ENCODE results near the gene MAGI1.

Gene MAGI1

DNA sequence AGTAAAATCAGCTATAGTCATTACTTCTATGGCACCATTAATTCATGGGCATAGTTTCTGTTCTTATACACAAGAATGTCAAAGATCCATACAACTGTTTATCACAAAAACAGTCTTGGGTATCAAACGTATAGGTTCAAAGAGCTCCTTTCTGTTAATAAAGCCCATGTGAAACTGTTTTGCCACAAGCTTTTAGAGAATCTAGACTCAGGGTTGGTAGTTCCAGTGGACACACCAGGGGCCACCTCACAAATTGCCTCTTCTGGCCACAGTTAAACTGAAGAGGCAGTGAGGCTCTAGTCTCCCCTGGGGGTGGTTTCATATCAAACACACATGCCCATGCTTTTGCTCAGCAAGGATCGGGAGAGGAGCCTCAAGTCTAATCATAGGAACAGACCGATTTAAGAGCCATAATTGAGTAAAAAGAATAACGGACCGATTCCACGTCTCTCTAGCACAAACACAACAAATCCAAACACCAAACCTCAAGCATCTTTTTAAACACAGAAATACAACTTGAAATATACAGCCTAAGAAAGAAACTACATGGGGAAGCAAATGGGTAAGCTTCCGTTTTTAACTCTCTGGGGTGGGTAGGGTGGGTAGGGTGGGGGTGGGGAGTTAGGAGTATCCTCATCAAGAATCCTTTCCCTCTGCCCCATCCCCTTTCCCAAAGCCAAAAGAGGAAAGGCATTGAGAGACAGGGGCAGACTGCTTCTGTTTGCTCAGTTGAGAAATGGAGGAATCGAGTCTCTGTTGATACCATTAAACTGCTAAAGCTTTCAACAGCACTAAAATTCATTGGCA is 443.3 kb downstream of the MAGI1 start:
- DNase-seq (ENCODE audit: low read depth in 3 of 3) = no peak

DNA sequence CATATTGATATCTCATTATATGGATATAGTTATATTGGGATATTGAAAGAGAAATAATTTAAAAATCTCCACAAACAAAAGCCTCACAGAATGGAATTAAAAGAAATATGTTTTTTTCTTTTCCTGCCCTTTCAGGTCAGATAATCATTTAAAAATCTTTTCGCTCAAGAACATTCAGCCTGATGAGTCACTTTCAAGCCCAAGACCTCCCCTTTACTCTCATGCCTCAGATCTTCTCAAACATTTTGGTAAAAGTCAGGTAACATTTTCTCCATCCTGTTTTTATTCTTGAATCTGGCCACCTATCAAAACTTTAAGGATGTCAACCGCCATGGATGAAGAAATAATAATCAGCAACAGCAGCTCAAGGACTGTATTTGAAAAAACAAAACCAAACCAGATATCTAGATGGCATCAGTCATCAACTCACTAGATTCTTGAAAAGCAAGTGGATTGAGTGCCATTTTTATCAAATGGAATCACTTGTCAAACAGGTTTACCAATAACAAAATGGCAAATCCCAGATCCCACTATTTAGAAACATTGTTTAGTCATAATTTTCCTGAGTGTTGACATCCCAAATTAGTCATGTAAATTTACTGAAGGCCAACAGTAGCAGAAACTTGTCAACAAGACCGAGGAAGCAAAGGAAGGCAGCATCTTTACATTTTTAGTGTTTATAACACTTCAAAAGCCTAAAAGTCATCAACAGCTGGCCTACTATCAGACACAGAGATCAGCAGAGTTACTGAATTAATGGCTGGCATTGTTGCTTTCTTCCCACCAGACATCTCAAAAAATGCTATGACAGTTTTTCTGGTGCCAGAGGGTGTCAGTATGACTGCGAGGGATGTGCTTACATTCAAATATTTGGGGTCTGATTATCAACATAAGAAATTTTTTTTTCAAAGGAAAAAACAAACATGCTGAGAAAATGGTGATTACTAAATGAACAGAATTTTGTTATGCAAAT is 444.7 kb downstream of the MAGI1 start:
- no peak for DNase-seq (ENCODE audit: low read depth in 3 of 3)

DNA sequence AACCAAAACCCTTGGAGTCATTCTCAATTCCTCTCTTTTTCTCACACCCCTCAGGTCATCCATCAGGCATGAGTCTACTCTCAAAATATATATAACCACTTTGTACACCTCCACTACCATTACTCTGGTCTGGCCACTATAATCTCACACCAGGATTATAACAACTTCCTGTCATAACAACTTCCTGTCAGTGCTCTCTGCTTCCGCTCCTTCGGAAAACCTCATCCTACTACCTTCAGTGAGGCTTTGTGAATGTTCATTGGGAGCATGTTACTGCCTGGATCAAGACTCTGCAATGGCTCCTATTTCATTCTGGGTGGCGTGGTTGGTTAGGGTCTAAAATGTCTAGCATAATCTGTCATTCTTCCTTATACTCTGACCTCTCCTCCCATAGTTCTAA is 447.4 kb downstream of the MAGI1 start:
- no peak for DNase-seq (ENCODE audit: low read depth in 3 of 3)

DNA sequence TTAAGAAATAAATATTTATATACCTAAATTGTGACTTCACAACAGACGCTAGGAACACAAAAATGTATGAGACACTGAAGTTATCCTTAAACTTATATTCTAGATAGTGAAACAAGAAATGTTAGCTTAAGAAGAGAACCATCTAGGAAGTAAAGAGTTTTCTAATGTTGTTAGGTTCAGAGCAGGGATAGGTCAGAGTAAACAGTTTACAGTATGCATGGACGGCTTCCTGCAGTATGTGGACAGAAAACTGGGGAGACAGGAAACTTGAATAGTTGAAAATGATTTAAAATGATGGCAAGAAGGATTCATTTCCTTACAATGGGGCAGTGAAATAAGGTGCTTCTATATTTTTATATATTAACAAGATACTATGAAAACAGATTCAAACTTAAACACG is 449.8 kb downstream of the MAGI1 start:
- DNase-seq (ENCODE audit: low read depth in 3 of 3) = no peak

DNA sequence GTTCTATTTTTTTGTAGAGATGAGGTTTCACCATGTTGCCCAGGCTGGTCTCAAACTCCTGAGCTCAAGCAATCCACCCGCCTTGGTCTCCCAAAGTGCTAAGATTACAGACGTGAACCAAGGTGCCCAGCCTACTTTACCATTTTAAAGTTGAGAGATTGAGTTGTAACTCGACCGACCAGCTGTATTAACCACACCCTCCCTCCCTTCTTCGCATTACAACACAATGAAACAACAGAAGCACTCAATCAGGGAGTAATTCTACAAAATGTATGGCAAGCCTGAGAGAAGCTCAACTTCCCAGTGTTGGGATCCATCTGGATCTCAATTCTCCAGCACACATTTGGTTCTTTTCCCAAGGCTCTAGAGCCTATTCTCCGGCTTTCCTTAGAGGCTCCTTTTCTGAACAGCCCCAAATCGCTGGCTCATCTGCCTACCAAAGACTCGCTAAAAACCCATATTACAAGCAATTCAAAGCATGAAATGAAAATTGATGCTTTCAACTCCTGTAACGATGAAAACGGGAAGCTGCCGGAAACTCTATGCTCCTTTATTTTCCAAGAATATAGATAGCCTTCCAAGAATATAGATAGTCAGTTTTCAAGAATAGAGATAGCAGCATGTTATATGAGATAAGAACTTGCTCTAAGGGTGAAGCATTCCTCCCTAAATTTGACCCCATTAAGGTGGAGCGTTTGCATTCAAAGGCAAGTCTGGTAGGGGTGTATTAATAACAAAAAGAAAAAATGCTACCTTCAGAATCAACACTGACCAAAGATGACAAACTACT is 450.9 kb downstream of the MAGI1 start:
- DNase-seq (ENCODE audit: low read depth in 3 of 3) = no peak

DNA sequence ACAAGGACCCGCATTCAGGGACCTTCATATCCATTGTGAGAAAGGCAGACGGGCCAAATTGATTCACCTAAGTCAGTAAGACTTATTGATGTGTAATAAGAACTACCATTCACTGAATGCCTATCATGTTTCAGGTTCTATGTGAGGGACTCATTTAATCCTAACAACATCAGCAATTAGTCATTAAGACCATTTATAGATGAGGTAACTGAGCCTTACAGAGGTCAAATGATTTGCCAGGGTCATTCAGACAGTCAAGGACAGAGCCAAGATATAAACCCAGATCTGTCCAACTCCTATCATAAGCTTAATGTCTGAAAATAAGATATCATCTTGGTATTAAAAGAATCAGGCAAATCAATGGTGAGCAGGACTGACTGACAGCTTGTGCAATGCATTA is 453.8 kb downstream of the MAGI1 start:
- no peak for DNase-seq (ENCODE audit: low read depth in 3 of 3)

DNA sequence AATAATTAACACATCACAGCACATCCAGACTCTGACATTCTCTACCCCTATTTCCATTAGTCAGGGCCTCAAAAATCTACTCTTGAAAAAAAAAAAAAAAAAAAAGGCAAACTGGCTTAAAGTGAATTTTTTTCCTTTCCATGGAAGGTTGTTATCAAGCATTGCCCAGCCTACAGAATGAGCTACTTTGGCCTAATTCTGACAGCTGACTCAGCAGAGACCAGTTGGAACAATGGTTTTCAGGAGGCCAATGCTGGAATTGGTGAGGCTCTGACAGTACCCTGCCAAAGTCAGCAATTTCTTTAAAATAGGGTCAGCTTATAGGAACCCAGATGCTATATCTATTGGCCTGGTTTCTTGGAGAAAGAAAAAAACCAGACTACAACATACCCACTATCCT is 454.7 kb downstream of the MAGI1 start:
- DNase-seq (ENCODE audit: low read depth in 3 of 3) = no peak

DNA sequence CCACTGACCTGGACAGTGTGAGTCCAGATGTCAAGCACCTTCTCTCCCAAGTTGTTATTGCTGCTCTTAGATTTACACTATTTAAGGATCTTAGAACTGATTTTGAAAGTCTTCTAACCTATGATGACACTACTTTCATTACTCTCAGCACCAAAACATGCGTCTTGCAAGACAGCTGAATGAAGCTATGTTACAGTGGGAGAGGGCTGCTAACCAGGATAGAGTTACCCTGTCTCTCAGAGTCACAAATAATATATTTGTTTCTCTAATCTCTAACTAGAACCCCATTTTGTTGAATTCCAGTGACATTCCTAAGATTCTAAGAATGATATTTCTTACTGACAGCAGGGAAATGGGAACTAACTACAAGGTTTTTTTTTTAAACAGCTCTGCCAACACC is 455.5 kb downstream of the MAGI1 start:
- DNase-seq (ENCODE audit: low read depth in 3 of 3) = no peak

DNA sequence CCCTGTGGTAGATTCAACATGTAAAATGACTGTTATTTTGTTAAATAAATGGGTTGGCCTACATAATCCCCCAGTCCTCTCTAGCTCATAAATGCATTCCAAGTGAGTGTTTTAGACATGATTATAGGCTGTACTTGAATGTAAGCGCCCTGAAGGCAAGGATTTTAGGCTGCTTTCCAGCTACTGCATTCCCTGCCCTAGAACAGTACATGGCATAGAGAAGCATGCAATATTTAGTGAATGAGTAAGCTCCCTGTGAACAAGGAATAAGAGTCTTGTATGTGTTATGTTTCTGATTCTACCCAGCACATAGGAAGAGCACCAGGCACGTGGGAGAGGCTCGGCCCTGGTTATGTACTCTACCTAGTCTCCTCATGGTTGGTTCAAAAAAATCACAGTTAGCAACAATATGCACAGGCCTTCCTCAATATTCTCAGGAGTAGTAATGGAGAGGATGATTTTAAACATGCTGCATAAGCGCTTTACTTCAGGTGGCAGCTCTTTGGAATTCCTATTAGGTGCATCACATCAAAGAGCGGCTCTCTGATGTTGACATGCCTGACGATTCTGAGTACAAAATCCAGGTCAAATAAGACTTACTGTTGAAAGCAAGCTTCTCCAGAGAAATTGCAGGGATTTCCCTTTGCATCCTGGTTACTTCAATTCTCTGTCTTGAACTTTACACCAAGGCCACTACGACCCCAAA is 456.6 kb downstream of the MAGI1 start:
- no peak for DNase-seq (ENCODE audit: low read depth in 3 of 3)

DNA sequence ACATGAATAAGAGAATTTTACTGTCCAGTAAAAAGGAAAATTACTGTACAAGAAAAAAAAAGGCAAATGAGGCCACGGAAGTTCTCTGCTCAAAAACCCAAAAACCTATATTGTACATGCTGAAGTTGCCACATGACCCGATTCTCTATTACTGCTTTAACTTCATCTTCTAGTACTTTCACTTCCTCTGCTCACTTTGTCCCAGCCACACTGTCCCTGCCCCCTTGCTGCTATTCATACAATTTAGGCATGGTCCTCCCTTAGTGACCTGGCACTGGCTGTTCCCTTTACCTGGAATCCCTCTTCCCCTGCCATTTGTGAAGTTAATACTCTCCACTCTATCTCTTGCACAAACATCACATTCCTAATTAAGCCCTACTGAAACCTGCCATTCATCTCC is 457.4 kb downstream of the MAGI1 start:
- DNase-seq (ENCODE audit: low read depth in 3 of 3) = no peak

DNA sequence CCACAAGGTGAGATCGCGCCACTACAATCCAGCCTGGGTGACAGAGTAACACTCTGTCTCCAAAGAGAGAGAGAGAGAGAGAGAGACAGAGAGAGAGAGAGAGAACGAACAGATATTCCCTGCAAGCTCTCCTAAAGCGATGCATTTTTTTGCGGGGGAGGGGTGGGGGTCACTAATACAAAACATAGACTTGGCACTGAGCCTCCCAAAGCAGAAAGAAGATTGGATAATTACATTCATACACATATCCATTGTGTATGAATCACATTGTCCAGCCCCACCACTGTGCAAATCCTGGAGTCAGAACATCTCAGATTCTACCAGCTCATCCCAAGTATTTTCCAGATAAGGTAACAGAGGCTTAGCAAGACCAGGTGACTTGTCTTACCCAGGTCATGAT is 459.9 kb downstream of the MAGI1 start:
- DNase-seq (ENCODE audit: low read depth in 3 of 3) = no peak

DNA sequence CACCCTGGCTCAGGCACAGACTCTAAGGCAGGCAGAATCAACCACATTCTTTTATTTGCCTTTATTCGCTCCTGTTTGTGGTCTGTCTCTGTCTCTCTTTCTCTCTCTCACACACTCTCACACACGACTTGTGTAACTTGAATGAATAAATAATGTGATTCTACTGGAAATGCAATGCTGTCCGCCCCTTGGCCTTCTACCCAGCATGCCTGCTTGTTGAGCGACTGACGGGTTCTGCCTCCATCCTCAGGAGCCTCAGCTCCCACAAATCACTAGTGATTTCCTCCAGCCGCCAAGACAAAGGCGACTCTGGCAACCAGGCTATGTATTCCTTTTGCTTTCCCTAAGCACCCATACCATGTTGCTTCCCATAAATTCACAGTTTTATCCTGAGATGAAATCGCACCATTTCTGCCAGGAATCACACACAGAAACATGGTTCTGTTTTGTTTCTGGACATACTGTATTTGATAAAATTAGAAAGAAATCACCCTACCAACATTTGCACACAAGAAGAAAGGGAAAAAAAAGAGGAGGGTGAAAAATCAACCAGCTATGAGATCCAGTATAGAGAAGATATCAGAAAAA is 460.8 kb downstream of the MAGI1 start:
- no peak for DNase-seq (ENCODE audit: low read depth in 3 of 3)

DNA sequence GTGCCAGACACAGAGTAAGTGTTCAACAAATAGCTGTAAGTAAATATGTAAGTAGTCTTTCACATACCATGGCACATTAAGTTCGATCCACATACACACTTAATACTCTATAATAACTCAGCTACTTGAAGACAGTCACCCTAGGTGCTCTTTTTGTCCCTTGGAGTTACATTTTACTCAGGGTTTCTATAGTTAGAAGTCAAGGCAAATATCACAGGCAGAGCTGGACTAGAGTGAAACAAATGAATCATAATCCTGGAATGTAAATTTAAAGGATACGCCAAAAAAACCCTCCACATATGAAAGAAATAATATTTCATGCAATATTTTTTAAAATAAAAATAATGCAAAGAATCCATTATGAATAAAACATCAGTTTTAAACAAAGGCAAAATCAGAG is 461.8 kb downstream of the MAGI1 start:
- DNase-seq (ENCODE audit: low read depth in 3 of 3) = no peak

DNA sequence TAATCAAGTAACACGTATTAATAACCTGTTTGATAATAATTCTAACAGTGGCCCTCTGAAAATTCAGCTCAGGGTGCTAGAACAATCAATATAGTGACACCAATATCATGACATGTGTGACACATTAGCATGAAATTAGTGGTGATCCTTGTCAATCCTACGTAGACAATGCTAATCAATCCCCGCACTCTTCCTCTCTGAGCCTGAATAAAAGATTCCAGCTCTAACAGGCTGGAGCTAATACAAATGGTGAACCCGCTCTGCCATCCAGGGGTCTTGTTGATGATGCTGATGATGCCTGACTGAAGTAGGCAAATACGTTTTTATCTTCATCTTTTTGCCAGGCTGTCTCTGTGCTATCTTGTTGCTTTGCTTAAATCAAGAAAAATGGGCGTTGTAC is 462.5 kb downstream of the MAGI1 start:
- DNase-seq (ENCODE audit: low read depth in 3 of 3) = no peak

DNA sequence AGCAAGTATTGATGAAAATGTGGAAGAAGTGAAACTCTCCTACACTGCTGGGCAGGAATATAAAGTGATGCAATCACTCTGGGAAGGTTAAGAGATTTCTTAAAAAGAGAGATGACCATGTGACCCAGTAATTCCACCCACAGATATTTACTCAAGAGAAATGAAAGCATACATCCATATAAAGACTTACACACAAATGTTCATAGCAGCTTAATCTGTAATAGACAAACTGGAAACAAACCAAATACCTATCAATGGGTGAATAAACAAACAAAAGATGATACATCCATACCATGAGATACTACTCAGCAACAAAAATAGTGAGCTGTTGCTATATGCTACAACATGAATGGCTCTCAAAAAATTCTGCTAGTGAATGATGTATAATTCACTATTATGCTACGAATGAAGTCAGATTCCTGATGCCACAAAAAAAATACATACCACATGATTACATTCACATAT is 463.3 kb downstream of the MAGI1 start:
- no peak for DNase-seq (ENCODE audit: low read depth in 3 of 3)

DNA sequence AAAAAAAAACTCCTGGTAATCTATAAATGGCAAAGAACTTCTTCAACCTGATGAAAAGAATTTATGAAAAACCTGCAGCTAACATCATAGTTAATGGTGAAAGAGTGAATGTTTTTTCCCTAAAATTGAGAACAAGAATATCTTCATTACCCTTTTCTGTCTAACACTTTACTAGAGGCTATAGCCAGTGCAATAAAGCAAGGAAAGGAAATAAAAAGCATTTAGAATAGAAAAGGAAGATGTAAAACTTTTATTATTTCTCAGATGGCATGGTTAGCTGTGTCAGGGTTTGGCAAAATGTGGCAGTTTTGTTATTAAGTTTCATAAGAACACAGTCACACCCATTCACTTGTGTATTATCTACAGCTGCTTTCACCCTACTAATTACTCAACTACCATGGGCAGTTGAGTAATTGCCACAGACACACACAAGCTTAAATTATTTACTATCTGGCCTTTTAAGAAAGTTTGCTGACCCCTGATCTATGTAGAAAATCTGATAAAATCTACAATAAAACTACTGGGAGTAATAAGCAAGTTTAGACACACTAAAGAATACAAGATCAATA is 465.1 kb downstream of the MAGI1 start:
- no peak for DNase-seq (ENCODE audit: low read depth in 3 of 3)

DNA sequence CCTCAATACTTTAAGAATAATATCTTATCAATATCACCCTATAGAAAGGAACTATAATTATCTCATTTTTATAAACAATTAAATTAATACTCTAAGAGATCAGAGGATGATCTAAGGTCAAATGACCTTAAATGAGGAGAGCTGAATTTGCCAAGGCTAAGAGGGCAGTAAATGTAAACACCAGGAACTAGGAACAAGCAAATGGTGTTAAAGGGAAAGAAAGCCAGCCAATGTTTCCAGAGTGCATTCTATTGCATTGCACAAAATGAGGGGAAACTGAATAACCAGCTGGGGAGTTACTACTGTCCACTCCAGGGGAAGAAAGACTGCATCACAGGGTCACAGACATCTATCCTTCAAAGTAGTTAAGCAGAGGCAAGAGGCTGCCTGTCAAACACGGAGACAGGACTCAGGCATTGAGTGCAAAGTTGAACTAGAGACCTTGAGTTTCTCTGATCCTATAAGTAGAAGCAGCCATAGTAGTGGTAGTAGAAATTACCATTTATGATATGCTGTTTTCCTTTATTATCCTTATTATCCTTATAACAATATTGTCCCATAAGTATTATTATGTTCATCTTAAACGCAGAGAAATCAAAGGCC is 466.4 kb downstream of the MAGI1 start:
- DNase-seq (ENCODE audit: low read depth in 3 of 3) = no peak

DNA sequence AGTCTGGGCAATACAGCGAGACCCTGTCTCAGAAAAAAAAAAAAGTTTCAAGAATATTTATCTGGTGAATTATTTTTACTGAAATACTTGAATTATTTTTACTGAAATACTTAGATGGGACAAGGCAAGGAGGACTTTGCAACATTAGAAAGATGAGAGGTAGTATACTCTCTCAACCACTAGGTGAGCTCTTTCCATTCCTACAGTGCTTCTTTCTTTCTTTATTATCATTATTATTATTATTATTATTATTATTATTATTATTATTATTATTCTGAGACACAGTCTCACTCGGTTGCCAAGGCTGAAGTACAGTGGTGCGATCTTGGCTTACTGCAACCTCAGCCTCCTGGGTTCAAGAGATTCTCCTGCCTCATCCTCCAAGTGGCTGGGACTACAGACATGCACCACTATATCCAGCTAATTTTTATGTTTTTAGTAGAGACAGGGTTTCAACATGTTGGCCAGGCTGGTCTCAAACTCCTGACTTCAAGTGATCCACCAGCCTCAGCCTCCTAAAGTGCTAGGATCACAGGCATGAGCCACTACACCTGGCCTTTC is 468.8 kb downstream of the MAGI1 start:
- DNase-seq (ENCODE audit: low read depth in 3 of 3) = no peak

DNA sequence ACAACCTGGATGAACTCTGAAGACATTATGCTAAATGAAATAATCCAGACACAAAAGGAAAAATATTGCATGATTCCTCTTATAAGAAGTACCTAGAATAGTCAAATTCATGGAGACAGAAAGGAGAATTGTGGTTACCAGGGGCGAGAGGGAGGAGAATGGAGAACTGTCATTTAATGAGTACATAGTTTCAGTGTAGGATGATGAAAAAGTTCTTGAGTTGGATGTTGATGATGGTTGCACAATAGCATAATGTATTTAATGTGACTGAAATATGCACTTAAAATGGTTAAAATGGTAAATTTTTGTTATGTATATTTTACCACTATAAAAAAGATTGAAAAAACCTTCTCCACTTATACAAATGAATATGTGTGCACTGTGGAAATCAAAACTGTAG is 469.6 kb downstream of the MAGI1 start:
- DNase-seq (ENCODE audit: low read depth in 3 of 3) = no peak

DNA sequence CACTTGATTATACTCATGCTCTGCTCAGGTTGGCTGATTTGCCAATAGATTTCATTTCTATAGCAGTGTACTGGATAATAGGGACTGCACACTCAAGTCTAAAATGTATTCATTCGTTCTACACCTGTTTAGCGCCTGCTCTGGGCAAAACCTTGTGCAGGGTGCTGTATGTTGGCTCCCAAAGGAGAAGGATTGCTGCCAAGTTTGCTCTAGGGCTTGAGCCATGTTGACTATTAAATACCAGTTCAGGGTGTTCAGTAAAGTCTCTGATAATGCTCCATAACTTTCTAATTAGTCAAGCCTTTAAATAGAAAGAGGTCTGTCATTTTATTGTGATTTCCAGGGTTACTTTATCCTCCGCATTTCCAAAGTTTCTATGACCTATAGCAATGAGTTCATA is 470.2 kb downstream of the MAGI1 start:
- no peak for DNase-seq (ENCODE audit: low read depth in 3 of 3)
